Skeletal muscle satellite cell (primary cell): Measurements from ENCODE around the gene ABCC5.

Experiments used
- H3K27me3 ChIP-seq: 2 replicates; pipeline ENCODE4 v1.7.0; 2013; ENCODE audit warnings: low read length; ENCODE audit not compliant: control insufficient read depth, insufficient read depth
- H3K36me3 ChIP-seq: 2 replicates; pipeline ENCODE4 v1.7.0; 2013; ENCODE audit warnings: mild to moderate bottlenecking, control low read depth, low read length; ENCODE audit not compliant: insufficient read depth
- H3K4me1 ChIP-seq: 2 replicates; pipeline ENCODE4 v1.7.0; 2013; ENCODE audit warnings: low read length; ENCODE audit not compliant: control insufficient read depth, insufficient read depth
- H3K4me2 ChIP-seq: 2 replicates; pipeline ENCODE4 v1.7.0; 2013; ENCODE audit warnings: mild to moderate bottlenecking, low read length
- H3K4me3 ChIP-seq: 2 replicates; pipeline ENCODE4 v1.7.0; 2013; ENCODE audit warnings: low read length
- H3K9ac ChIP-seq: 2 replicates; pipeline ENCODE4 v1.7.0; 2013; ENCODE audit warnings: mild to moderate bottlenecking, low read depth, low read length, moderate library complexity
- H3K9me3 ChIP-seq: replicated peaks from 2 replicates; pipeline ENCODE4 v1.7.0; 2013; ENCODE audit warnings: mild to moderate bottlenecking, control low read depth, low read length

The ABCC5 gene

DNA sequence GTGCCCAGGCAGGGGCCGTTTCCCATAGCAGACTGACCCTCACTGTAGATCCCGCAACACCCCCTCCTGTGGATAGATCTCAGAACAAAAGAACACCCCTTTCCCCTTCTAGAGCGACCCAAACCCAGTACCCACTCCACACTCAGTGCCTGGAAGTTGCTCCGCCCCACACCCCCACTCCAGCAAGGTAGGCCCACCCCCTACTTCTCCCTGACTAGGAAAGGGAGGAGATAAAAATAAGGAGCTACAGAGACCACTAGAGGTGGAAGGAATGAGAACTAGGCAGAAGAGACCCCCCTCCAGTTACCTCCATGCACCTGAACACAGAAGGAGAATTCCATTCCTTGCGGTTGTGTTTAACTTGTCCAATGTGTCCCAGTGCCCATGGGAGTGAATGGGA is 102.8 kb downstream of the ABCC5 start:
- H3K36me3 ChIP-seq, result peaks cover 4% of the 10 kb centered on the region
- H3K4me3 ChIP-seq, result no peak overlapping the region
- no peak overlapping the region for H3K4me2 ChIP-seq
- H3K4me1 ChIP-seq, result peaks cover 5% of the 10 kb centered on the region
- peaks cover 8% of the 10 kb centered on the region for H3K27me3 ChIP-seq
- no peak overlapping the region for H3K9ac ChIP-seq
- H3K9me3 ChIP-seq, result no peaks in the 10 kb centered on the region

DNA sequence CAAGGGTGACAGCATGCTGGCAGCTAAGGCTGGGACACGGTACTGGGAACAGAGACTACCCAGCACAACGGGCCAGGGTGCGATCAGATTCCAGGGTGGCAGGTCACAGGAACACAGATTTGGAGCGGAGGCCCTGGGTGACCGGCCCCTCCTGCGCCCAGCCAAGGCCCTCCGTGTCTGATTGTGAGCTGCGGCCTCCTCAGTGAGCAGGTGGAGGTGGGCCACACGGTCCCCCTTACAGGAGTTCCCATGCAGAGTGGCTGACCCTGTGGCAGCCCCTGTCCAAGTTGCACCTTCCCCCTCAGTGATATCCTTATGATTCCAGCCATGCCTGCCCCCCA is 104.1 kb downstream of the ABCC5 start:
- H3K27me3 ChIP-seq, result peaks cover 14% of the 10 kb centered on the region
- H3K4me2 ChIP-seq, result no peak overlapping the region
- no peaks in the 10 kb centered on the region for H3K36me3 ChIP-seq
- peaks cover 5% of the 10 kb centered on the region for H3K4me1 ChIP-seq
- no peak overlapping the region for H3K4me3 ChIP-seq
- H3K9me3 ChIP-seq, result no peaks in the 10 kb centered on the region
- H3K9ac ChIP-seq, result no peak overlapping the region

GRCh38 chr3:183912895-183913579 is 104.6 kb downstream of the ABCC5 start:
- peaks cover 5% of the 10 kb centered on the region for H3K4me1 ChIP-seq
- no peaks in the 10 kb centered on the region for H3K36me3 ChIP-seq
- H3K9ac ChIP-seq, result no peak overlapping the region
- no peaks in the 10 kb centered on the region for H3K9me3 ChIP-seq
- peaks cover 14% of the 10 kb centered on the region for H3K27me3 ChIP-seq
- H3K4me2 ChIP-seq, result no peak overlapping the region
- H3K4me3 ChIP-seq, result no peak overlapping the region

- Histone ChIP-seq H3K27me3 (peaks cover 14% of the 10 kb centered on the region), H3K9ac (no peak overlapping the region), H3K4me1 (peaks cover 5% of the 10 kb centered on the region), H3K4me2 (no peak overlapping the region), H3K4me3 (no peak overlapping the region), H3K9me3 (no peaks in the 10 kb centered on the region), H3K36me3 (no peaks in the 10 kb centered on the region)
Observed at GRCh38 chr3:183911763-183912506, 105.7 kb downstream of the ABCC5 start.

DNA sequence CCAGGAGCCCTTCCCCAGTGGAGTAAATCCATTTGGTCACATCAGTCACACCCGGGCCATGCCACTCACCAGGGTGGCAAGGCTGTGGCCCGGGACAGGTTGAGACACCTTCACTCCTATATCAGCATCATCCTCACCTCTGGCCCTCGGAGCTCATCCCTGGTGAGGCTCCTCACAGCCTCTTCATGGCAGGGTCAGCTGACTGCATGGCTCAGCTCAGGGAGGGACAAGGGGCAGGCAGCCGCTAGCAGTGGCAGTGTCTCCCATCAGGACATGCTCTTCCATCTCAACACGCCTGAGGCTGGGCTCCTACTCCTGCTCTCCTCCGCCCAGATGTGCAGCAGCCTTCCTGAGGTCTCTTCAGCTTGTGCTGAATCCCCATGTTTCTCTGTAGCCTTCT is 106.6 kb downstream of the ABCC5 start:
- no peaks in the 10 kb centered on the region for H3K36me3 ChIP-seq
- no peak overlapping the region for H3K4me3 ChIP-seq
- no peaks in the 10 kb centered on the region for H3K9me3 ChIP-seq
- H3K4me2 ChIP-seq, result no peak overlapping the region
- H3K4me1 ChIP-seq, result peaks cover 5% of the 10 kb centered on the region
- H3K27me3 ChIP-seq, result peaks cover 19% of the 10 kb centered on the region
- no peak overlapping the region for H3K9ac ChIP-seq

DNA sequence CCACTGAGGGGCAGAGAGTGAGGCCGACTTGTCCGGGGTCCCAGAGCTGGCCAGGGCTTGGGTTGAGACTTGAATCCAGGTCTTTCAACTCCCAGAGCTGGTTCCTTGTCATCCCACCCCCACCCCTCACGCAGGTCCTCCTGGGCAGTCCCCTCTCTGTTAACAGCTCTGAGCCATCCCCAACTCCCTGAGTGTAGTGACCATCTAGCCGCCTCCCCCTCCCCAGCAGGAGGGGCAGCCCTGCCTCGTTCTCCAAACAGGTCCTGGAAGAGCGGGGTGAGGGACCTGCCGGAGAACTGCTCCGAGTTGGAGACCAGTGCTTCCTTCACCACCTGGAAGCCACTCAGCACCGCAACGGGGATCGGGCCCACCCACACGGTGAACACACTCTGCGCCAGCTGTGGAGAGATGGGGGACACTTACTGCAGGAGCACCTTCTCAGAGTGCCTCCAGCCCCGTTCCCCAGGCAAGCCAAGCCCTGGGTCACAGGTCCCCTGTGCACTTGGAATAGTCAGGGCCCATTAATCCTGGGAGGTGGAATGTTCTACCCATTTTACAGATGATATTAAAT is 108.6 kb downstream of the ABCC5 start:
- Histone ChIP-seq H3K36me3 (no peaks in the 10 kb centered on the region), H3K4me2 (no peak overlapping the region), H3K9ac (no peak overlapping the region), H3K4me3 (no peak overlapping the region), H3K4me1 (no peaks in the 10 kb centered on the region), H3K27me3 (peaks cover 25% of the 10 kb centered on the region), H3K9me3 (no peaks in the 10 kb centered on the region)

DNA sequence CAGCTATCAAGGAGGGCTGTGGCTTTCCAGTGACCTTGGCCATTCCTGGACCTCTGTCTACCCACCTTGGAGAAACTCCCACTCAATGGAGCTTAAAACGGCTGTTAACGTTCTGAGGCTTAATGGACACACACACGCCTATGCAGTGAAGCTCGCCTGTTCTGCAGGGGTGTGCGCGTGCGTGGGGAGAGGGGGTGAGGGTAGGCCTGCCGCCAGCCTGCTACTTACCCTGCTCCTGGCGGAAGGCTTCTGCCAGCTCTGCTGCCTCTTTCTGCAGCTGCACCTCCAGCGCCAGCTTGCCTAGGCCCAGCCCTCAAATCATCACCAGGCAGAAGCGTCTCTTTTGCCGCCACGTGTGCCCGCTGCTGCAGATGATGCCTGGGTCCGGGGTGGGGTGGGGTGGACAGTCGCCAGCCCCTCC is 109.8 kb downstream of the ABCC5 start:
- no peak overlapping the region for H3K4me3 ChIP-seq

GRCh38 chr3:183907176-183907575 is 110.5 kb downstream of the ABCC5 start:
- H3K9ac ChIP-seq, result no peak overlapping the region

More for the DNA sequence above, 109.8 kb downstream of the ABCC5 start:
- Histone ChIP-seq H3K36me3 (no peaks in the 10 kb centered on the region), H3K4me1 (no peaks in the 10 kb centered on the region), H3K4me2 (no peak overlapping the region), H3K9ac (no peak overlapping the region), H3K27me3 (peaks cover 25% of the 10 kb centered on the region), H3K9me3 (no peaks in the 10 kb centered on the region)

DNA sequence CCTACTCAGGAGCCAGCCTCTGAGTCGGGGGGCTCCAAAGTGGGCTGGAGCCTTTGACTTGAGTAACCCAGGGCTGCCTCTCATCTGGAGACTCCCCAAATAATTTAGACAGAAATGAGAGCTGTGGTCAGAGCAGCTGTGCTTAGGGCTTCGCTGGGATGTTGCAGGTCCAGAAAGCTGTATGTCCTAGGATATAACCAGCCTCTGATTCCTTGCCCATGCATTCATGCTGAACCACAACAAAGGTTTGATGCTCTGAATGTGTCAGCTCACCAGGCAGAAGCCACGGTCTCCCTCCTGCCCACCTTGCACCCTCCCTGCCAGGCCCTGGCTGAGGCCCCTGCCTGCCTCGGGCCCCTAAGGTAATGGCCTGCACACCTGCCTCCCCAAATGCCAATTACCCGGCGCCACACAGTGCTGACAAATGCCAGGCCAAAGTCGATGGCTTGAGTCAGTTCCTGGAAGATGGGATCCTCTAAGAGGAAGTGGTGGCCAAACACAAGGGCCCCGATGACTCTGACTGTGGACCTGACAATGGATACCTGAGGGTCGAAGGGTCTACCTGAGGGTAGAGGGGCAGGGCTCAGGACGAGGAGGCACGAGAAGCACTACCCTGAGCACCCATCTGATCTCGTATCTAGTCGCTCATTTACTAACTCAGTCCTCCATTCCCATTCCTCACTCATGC is 111.3 kb downstream of the ABCC5 start:
- Histone ChIP-seq H3K27me3 (peaks cover 29% of the 10 kb centered on the region), H3K9ac (no peak overlapping the region), H3K4me1 (no peaks in the 10 kb centered on the region), H3K9me3 (no peaks in the 10 kb centered on the region), H3K36me3 (no peaks in the 10 kb centered on the region), H3K4me3 (no peak overlapping the region), H3K4me2 (no peak overlapping the region)

More at GRCh38 chr3:183907176-183907575, 110.5 kb downstream of the ABCC5 start:
- H3K27me3 ChIP-seq, result peaks cover 25% of the 10 kb centered on the region
- no peaks in the 10 kb centered on the region for H3K36me3 ChIP-seq
- no peak overlapping the region for H3K4me3 ChIP-seq
- no peaks in the 10 kb centered on the region for H3K4me1 ChIP-seq
- H3K4me2 ChIP-seq, result no peak overlapping the region
- no peaks in the 10 kb centered on the region for H3K9me3 ChIP-seq

- H3K9ac ChIP-seq, result no peak overlapping the region
- no peaks in the 10 kb centered on the region for H3K4me1 ChIP-seq
- H3K27me3 ChIP-seq, result peaks cover 29% of the 10 kb centered on the region
- no peaks in the 10 kb centered on the region for H3K36me3 ChIP-seq
- H3K4me3 ChIP-seq, result no peak overlapping the region
- no peaks in the 10 kb centered on the region for H3K9me3 ChIP-seq
- H3K4me2 ChIP-seq, result no peak overlapping the region
Observed at GRCh38 chr3:183904833-183905780, 112.6 kb downstream of the ABCC5 start.
